A549 (cell line): ENCODE data around the gene GGT7. TPM values are rescaled to one million over a fixed set of nuclear protein-coding genes. Genes with fewer than 3 reads are reported as not detected.

Experiments
- ATAC-seq, 2 experiments: fragments of 200-7000 bp in 1 of 2; fragments of >200 bp in 1 of 2; cut with Nextera tagmentation in 1 of 2; cut with Tn5 transposase in 1 of 2; 3 replicates each; pipeline versions ENCODE4 v1.8.0 to v1.9.1; 2018 to 2020; ENCODE audit warnings: mild to moderate bottlenecking in 1 of 2, moderate library complexity in 1 of 2
- CTCF ChIA-PET: fragments of 300-600 bp; sonication (Branson Sonifier 250); formaldehyde crosslinking; extraction: SDS; loops from one replicate; lab custom pipeline; 2021; ENCODE audit warnings: antibody characterized with exemption, inconsistent platforms; lab: Yijun Ruan, JAX
- POLR2A ChIA-PET: fragments of 350-600 bp; formaldehyde crosslinking; extraction: SDS; loops from one replicate; lab custom pipeline; 2021; ENCODE audit warnings: antibody characterized with exemption, inconsistent platforms; lab: Yijun Ruan, JAX
- DNase-seq, 2 experiments: peaks; one replicate each; pipeline versions ENCODE4 v3.0.0 to v3.0.0-alpha.2; 2011 to 2016; ENCODE audit warnings: low read depth in 1 of 2, low spot score in 1 of 2
- FAIRE-seq: peaks from 2 replicates; lab custom pipeline; 2011; peaks lifted over from hg19 to GRCh38; lab: Jason Lieb, UNC
- H3K27ac ChIP-seq, 2 experiments: fragments of >200 bp; sonication (Bioruptor Twin); formaldehyde crosslinking; 3 replicates each; pipeline ENCODE4 v1.5.1; 2016 to 2017
- H3K4me1 ChIP-seq: fragments of >200 bp; sonication (Bioruptor Twin); formaldehyde crosslinking; 3 replicates; pipeline ENCODE4 v1.6.1; 2016
- H3K4me2 ChIP-seq: fragments of >200 bp; sonication (Bioruptor Twin); formaldehyde crosslinking; 3 replicates; pipeline ENCODE4 v1.6.1; 2016
- H3K4me3 ChIP-seq: fragments of >200 bp; sonication (Bioruptor Twin); formaldehyde crosslinking; 3 replicates; pipeline ENCODE4 v1.5.1; 2016
- H3K9me3 ChIP-seq: fragments of >200 bp; sonication (Bioruptor Twin); formaldehyde crosslinking; 3 replicates; pipeline ENCODE4 v1.6.1; 2016
- EHMT2 ChIP-seq: fragments of 200-600 bp; sonication (generic); IDR thresholded peaks from 2 replicates; pipeline ENCODE4 v1.6.1; 2016; ENCODE audit warnings: antibody characterized with exemption, low read depth, mild to moderate bottlenecking, moderate library complexity
- EP300 ChIP-seq, 2 experiments: fragments of >200 bp; sonication (Bioruptor Twin); formaldehyde crosslinking; IDR thresholded peaks; 2 replicates in 1 of 2; 3 replicates in 1 of 2; pipeline ENCODE4 v1.6.1; 2016 to 2017
- FOSB ChIP-seq: fragments of 250-450 bp; sonication (Bioruptor Pico); IDR thresholded peaks from 2 replicates; pipeline ENCODE4 v1.5.0; 2020; ENCODE audit warnings: mild to moderate bottlenecking, moderate library complexity
- FOSL2 ChIP-seq, 2 experiments: fragments of 450-650 bp in 1 of 2; fragments of >200 bp in 1 of 2; sonication (Bioruptor Twin) in 1 of 2; formaldehyde crosslinking; IDR thresholded peaks; 2 replicates each; pipeline versions ENCODE4 v1.5.0 to v1.6.1; 2016 to 2020; ENCODE audit warnings: mild to moderate bottlenecking in 1 of 2, moderate library complexity in 1 of 2
- FOXS1 ChIP-seq: fragments of 250-450 bp; sonication (Bioruptor Pico); IDR thresholded peaks from 2 replicates; pipeline ENCODE4 v1.5.0; 2020; ENCODE audit warnings: mild to moderate bottlenecking, moderate library complexity
- HDAC2 ChIP-seq: fragments of 200-600 bp; sonication (generic); IDR thresholded peaks from 2 replicates; pipeline ENCODE4 v1.6.1; 2016
- HEYL ChIP-seq: fragments of 250-450 bp; sonication (Bioruptor Pico); IDR thresholded peaks from 2 replicates; pipeline ENCODE4 v1.8.0; 2021; ENCODE audit warnings: mild to moderate bottlenecking, moderate library complexity
- HOXB13 ChIP-seq: fragments of 250-450 bp; sonication (Bioruptor Pico); IDR thresholded peaks from 2 replicates; pipeline ENCODE4 v1.5.0; 2020; ENCODE audit warnings: low read depth, mild to moderate bottlenecking, moderate library complexity
- JUN ChIP-seq, 2 experiments: fragments of >200 bp; sonication (Bioruptor Twin); formaldehyde crosslinking; IDR thresholded peaks; 2 replicates in 1 of 2; 3 replicates in 1 of 2; pipeline ENCODE4 v1.6.1; 2016 to 2017
- MAFK ChIP-seq: fragments of 450-650 bp; IDR thresholded peaks from 2 replicates; pipeline ENCODE4 v1.6.1; 2014; ENCODE audit not compliant: partially characterized antibody
- MAZ ChIP-seq: fragments of 150-350 bp; IDR thresholded peaks from 2 replicates; pipeline ENCODE4 v1.6.1; 2014; ENCODE audit warnings: antibody characterized with exemption, low read depth, low read length, borderline replicate concordance
- MYC ChIP-seq: IDR thresholded peaks from 2 replicates; pipeline ENCODE4 v1.6.1; 2012; ENCODE audit warnings: mild to moderate bottlenecking, inconsistent platforms, low read length, improper control_type of control experiment, borderline replicate concordance
- NFE2L2 ChIP-seq: fragments of 150-350 bp; conservative IDR thresholded peaks from 2 replicates; pipeline ENCODE4 v1.6.1; 2014; ENCODE audit warnings: low read length
- NR3C1 ChIP-seq: fragments of >200 bp; sonication (Bioruptor Twin); formaldehyde crosslinking; IDR thresholded peaks from 3 replicates; pipeline ENCODE4 v1.6.1; 2017
- POLR2AphosphoS2 ChIP-seq: conservative IDR thresholded peaks from 2 replicates; pipeline ENCODE4 v1.6.1; 2012; ENCODE audit warnings: low read length, improper control_type of control experiment, inconsistent platforms
- RARB ChIP-seq: fragments of 250-450 bp; sonication (Bioruptor Pico); IDR thresholded peaks from 2 replicates; pipeline ENCODE4 v1.8.0; 2021; ENCODE audit warnings: mild to moderate bottlenecking, moderate library complexity
- SREBF2 ChIP-seq: fragments of 450-650 bp; IDR thresholded peaks from 2 replicates; pipeline ENCODE4 v1.6.1; 2014; ENCODE audit warnings: mild to moderate bottlenecking, moderate library complexity
- TP53 ChIP-seq: fragments of 250-450 bp; sonication (Bioruptor Pico); IDR thresholded peaks from 2 replicates; pipeline ENCODE4 v1.5.0; 2021; ENCODE audit warnings: mild to moderate bottlenecking, moderate library complexity
- WGBS: methylation state at CpG from one replicate; pipeline ENCODE4 v1.1.6; 2017; ENCODE audit errors: missing lambda C conversion rate; 5-methylcytosine and 5-hydroxymethylcytosine counted together
- polyA plus RNA-seq, 4 experiments: library from polyadenylated mRNA; depleted of rRNA in 3 of 4; stranded (reverse); fragments of >200 nt; fragmentation: RNase III in 1 of 4; extraction: RNeasy Plus Mini Kit Qiagen cat#74134 plus additional on column Dnase treatment in 1 of 4; gene quantifications; 2 replicates in 3 of 4; 3 replicates in 1 of 4; pipeline ENCODE4 v1.2.3, GENCODE V29; 2011 to 2017
- TF ChIP-seq, protein P1 (sequence below): fragments of 450-650 bp; IDR thresholded peaks from 2 replicates; pipeline ENCODE4 v1.6.1; 2014; ENCODE audit warnings: antibody characterized with exemption
- TF ChIP-seq, protein P2 (sequence below): IDR thresholded peaks from 2 replicates; pipeline ENCODE4 v1.6.1; 2012; ENCODE audit warnings: low read depth, borderline replicate concordance
- TF ChIP-seq, protein P3 (sequence below): fragments of 200-600 bp; sonication (generic); IDR thresholded peaks from 2 replicates; pipeline ENCODE4 v1.6.1; 2016; ENCODE audit warnings: antibody characterized with exemption, mild to moderate bottlenecking, moderate library complexity
- TF ChIP-seq, protein P4 (sequence below): IDR thresholded peaks from 2 replicates; pipeline ENCODE4 v1.6.1; 2012
- TF ChIP-seq, protein P5 (sequence below): fragments of 250-450 bp; sonication (Bioruptor Pico); IDR thresholded peaks from 2 replicates; pipeline ENCODE4 v1.5.0; 2020; ENCODE audit warnings: low read depth, mild to moderate bottlenecking, moderate library complexity
- TF ChIP-seq, protein P6 (sequence below): fragments of 150-350 bp; IDR thresholded peaks from 2 replicates; pipeline ENCODE4 v1.6.1; 2014; ENCODE audit warnings: low read depth, mild to moderate bottlenecking, low read length

Gene GGT7
- polyA plus RNA-seq, 2 of the 4 experiments (the other 2 are of a cell fraction): 3.5 to 9.1 TPM

DNA sequence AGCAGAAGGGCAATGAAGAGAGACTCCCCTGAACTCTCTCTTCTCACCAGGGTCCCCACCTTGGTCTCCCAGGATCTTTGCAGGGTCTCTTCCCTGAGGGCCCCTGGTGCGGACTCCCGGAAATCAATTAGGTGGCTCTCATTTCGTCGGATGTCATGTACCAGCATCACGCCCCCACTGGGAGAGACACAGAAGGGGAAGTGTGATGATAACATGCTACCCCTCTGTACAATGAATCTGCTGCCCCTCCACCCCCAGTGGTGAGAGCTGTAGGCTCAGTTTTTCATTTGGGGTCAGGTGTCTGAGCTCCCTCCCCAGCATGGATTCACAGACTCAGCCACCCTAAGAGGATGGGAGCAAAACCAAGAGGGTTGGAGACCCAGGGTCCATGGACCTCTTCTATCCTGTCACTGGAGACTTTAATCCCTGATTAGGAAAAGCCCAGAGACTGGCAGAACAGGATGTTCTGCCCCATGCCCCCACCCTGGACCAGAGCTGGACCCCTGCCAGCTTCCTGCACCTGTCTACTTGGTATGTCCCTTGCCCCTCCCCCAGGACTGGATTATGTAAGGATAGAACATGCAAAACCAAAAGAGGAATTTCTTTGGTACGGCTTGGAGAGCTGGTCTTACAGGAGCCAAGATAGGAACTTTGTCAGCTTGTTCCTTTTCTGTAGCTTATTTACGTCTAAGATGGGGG is 11.1 kb downstream of the GGT7 start (continued):
- TF ChIP-seq, protein P1, sequence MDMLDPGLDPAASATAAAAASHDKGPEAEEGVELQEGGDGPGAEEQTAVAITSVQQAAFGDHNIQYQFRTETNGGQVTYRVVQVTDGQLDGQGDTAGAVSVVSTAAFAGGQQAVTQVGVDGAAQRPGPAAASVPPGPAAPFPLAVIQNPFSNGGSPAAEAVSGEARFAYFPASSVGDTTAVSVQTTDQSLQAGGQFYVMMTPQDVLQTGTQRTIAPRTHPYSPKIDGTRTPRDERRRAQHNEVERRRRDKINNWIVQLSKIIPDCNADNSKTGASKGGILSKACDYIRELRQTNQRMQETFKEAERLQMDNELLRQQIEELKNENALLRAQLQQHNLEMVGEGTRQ: no peak

DNA sequence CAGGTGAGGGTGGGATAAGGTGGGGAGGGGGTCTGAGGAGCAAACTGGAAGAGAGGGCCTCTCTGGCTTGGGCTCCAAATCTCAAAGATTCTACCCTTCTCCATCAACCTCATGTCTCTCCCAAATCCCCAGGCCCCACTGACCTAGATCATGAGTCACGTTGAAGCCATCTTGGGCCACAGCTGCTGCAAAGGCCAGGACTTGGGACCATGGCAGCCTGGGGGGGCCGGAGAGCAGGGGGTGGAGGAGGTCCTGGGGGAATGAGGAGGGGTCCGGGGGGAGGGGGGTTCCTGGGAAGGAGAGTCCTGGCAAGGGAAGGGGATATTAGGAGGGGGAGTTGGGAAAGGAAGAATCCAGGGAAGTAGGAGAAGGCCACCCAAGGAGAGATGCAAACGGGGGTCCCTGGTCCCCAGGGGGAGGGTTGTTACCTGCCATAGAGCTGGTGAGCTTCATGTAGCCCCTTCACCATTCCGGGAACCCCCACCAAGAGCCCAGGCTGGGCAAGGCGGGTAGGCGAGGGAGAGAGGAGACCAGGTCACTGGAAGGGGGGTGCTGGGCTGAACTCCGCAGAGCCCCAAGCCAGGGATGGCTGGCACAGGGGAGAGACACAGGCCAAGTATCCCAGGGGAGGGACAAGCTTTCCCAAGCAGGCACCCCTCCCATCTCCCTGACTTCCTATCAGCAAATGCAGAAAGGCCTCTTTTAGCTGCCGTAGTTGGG is 12.7 kb downstream of the GGT7 start:
- DNase-seq (no peak), ATAC-seq (no peak), FAIRE-seq (no peak)
- Histone ChIP-seq H3K27ac (no peak overlapping the region), H3K4me2 (no peak overlapping the region), H3K9me3 (no peaks in the 10 kb centered on the region), H3K4me1 (no peaks in the 10 kb centered on the region), H3K4me3 (no peak overlapping the region)
- TF ChIP-seq NR3C1 (no peak), EHMT2 (no peak), NFE2L2 (no peak), MAZ (no peak), MYC (no peak), HEYL (no peak), POLR2AphosphoS2 (no peak), EP300 (IDR thresholded peaks at IDR 0.05) (no peak), FOXS1 (no peak), SREBF2 (no peak), HOXB13 (CRISPR knock-in tag) (no peak), FOSL2 (IDR thresholded peaks at IDR 0.05) (no peak), FOSL2 (CRISPR knock-in tag; IDR thresholded peaks at IDR 0.05) (no peak), HDAC2 (no peak)
- TF ChIP-seq, protein P2, sequence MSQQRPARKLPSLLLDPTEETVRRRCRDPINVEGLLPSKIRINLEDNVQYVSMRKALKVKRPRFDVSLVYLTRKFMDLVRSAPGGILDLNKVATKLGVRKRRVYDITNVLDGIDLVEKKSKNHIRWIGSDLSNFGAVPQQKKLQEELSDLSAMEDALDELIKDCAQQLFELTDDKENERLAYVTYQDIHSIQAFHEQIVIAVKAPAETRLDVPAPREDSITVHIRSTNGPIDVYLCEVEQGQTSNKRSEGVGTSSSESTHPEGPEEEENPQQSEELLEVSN: no peak
- TF ChIP-seq, protein P3, sequence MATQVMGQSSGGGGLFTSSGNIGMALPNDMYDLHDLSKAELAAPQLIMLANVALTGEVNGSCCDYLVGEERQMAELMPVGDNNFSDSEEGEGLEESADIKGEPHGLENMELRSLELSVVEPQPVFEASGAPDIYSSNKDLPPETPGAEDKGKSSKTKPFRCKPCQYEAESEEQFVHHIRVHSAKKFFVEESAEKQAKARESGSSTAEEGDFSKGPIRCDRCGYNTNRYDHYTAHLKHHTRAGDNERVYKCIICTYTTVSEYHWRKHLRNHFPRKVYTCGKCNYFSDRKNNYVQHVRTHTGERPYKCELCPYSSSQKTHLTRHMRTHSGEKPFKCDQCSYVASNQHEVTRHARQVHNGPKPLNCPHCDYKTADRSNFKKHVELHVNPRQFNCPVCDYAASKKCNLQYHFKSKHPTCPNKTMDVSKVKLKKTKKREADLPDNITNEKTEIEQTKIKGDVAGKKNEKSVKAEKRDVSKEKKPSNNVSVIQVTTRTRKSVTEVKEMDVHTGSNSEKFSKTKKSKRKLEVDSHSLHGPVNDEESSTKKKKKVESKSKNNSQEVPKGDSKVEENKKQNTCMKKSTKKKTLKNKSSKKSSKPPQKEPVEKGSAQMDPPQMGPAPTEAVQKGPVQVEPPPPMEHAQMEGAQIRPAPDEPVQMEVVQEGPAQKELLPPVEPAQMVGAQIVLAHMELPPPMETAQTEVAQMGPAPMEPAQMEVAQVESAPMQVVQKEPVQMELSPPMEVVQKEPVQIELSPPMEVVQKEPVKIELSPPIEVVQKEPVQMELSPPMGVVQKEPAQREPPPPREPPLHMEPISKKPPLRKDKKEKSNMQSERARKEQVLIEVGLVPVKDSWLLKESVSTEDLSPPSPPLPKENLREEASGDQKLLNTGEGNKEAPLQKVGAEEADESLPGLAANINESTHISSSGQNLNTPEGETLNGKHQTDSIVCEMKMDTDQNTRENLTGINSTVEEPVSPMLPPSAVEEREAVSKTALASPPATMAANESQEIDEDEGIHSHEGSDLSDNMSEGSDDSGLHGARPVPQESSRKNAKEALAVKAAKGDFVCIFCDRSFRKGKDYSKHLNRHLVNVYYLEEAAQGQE: no peak
- ChIA-PET CTCF (interaction anchor here (3.9 kb wide), 1 partner anchor 13 kb away, joined by 32 read pairs; the partner anchor contains the start of gene GGT7), POLR2A (no interaction called here)
- 88% methylated on average over 7 of the region's 9 CpGs for WGBS

DNA sequence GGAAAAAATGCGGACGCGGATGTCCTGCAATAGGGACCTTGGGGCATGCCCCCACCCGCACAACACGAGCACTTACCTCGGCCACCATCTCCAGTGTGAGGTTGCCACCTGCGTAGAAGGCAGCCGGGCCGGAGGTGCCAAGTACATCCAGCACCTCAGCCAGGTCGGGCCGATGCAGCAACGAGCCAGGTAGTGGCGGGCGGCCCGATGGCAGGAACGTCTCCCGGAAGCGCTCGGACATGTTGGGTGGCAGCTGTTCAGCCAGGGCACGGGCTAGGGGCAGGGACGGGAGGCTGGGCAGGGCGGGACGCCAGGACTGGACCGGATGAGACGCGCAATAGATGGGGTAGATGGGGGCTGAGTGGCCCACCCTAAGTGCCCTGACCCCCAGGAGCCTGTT is 13.3 kb downstream of the GGT7 start:
- no peaks in the 10 kb centered on the region for H3K4me1 ChIP-seq
- FAIRE-seq: no peak
- no peak overlapping the region for H3K4me3 ChIP-seq
- CTCF ChIA-PET: no interaction called here
- H3K9me3 ChIP-seq: no peaks in the 10 kb centered on the region
- no peak overlapping the region for H3K4me2 ChIP-seq
- ATAC-seq: no peak
- POLR2A ChIA-PET: interaction anchor here (1.0 kb wide), 1 partner anchor 404 kb away, joined by 3 read pairs; no protein-coding TSS in a partner anchor
- H3K27ac ChIP-seq: no peak overlapping the region
- WGBS: 94% methylated on average over 26 of the region's 26 CpGs
- DNase-seq: no peak
- TF ChIP-seq, protein P4, sequence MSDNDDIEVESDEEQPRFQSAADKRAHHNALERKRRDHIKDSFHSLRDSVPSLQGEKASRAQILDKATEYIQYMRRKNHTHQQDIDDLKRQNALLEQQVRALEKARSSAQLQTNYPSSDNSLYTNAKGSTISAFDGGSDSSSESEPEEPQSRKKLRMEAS: no peak
- TF ChIP-seq POLR2AphosphoS2 (no peak), FOXS1 (no peak), JUN (IDR thresholded peaks at IDR 0.05) (no peak), RARB (CRISPR knock-in tag) (no peak), FOSL2 (IDR thresholded peaks at IDR 0.05) (no peak), FOSL2 (CRISPR knock-in tag; IDR thresholded peaks at IDR 0.05) (no peak), TP53 (CRISPR knock-in tag) (no peak), FOSB (CRISPR knock-in tag) (no peak), MAFK (no peak)
- TF ChIP-seq, protein P5, sequence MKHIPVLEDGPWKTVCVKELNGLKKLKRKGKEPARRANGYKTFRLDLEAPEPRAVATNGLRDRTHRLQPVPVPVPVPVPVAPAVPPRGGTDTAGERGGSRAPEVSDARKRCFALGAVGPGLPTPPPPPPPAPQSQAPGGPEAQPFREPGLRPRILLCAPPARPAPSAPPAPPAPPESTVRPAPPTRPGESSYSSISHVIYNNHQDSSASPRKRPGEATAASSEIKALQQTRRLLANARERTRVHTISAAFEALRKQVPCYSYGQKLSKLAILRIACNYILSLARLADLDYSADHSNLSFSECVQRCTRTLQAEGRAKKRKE (CRISPR knock-in tag): no peak
- TF ChIP-seq, protein P6, sequence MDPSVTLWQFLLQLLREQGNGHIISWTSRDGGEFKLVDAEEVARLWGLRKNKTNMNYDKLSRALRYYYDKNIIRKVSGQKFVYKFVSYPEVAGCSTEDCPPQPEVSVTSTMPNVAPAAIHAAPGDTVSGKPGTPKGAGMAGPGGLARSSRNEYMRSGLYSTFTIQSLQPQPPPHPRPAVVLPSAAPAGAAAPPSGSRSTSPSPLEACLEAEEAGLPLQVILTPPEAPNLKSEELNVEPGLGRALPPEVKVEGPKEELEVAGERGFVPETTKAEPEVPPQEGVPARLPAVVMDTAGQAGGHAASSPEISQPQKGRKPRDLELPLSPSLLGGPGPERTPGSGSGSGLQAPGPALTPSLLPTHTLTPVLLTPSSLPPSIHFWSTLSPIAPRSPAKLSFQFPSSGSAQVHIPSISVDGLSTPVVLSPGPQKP: no peak
